ENCODE measurements around the gene INTS7. TPM values are rescaled to one million over a fixed set of nuclear protein-coding genes. Genes with fewer than 3 reads are reported as not detected.
"Not testable (repeated sequence)": the region's sequence is repeated elsewhere in the genome, so short reads cannot be mapped to it uniquely, and the experiment has no call there.

INTS7 gene
- total RNA-seq, 1 donor from 2014 or later: 20.7 TPM

DNA sequence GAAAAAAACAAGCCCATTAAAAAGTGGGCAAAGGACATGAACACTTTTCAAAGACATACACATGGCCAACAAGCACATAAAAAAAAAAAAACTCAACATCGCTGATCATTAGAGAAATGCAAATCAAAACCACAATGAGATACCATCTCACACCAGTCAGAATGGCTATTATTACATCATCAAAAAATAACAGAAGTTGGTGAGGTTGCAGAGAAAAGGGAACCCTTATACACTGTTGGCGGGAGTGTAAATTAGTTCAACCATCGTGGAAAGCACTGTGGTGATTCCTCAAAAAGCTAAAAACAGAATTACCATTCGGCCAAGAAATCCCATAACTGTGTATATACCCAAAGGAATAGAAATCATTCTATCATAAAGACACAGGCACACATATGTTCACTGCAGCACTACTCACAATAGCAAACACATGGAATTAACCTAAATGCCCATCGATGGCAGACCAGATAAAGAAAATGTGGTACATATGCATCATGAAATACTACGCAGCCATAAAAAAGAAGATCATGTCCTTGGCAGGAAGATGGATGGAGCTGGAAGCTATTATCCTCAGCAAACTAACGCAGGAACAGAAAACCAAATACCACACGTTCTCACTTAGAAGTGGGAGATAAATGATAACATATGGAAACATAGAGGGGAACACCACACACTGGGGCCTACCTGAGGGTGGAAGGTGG is 70.1 kb downstream of the INTS7 start:
- Mint-ChIP-seq H3K27ac (no peak overlapping the region), H3K27me3 (ENCODE audit: insufficient read depth, low read depth) (no peaks in the 10 kb centered on the region), H3K9me3 (peaks cover 13% of the 10 kb centered on the region), H3K4me3 (no peak overlapping the region), H3K36me3 (peaks cover 59% of the 10 kb centered on the region), H3K4me1 (peaks cover 6% of the 10 kb centered on the region)
- Histone ChIP-seq H3K36me3 (peaks cover 17% of the 10 kb centered on the region), H3K9me3 (ENCODE audit: low read depth) (no peaks in the 10 kb centered on the region), H3K4me1 (peaks cover 4% of the 10 kb centered on the region), H3F3A (ENCODE audit: low read depth) (no peaks in the 10 kb centered on the region), H3K4me3 (no peak overlapping the region), H2AFZ (replicated peaks) (no peak overlapping the region), H3K79me2 (ENCODE audit: low read depth) (no peaks in the 10 kb centered on the region), H3K27ac (no peak overlapping the region), H4K20me1 (ENCODE audit: low read depth) (no peaks in the 10 kb centered on the region), H3K27me3 (no peaks in the 10 kb centered on the region), H3K4me2 (no peak overlapping the region), H3K9ac (no peak overlapping the region)
- TF ChIP-seq EZH2phosphoT487 (IDR thresholded peaks at IDR 0.05): no peak
- TF ChIP-seq EZH2 (IDR thresholded peaks at IDR 0.05): no peak
- TF ChIP-seq, protein P1, sequence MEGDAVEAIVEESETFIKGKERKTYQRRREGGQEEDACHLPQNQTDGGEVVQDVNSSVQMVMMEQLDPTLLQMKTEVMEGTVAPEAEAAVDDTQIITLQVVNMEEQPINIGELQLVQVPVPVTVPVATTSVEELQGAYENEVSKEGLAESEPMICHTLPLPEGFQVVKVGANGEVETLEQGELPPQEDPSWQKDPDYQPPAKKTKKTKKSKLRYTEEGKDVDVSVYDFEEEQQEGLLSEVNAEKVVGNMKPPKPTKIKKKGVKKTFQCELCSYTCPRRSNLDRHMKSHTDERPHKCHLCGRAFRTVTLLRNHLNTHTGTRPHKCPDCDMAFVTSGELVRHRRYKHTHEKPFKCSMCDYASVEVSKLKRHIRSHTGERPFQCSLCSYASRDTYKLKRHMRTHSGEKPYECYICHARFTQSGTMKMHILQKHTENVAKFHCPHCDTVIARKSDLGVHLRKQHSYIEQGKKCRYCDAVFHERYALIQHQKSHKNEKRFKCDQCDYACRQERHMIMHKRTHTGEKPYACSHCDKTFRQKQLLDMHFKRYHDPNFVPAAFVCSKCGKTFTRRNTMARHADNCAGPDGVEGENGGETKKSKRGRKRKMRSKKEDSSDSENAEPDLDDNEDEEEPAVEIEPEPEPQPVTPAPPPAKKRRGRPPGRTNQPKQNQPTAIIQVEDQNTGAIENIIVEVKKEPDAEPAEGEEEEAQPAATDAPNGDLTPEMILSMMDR (IDR thresholded peaks at IDR 0.05): no peak
- DNase-seq (ENCODE audit: low spot score): no peak

- no peaks in the 10 kb centered on the region for H3F3A ChIP-seq (ENCODE audit: low read depth)
- peaks cover 3% of the 10 kb centered on the region for H3K36me3 ChIP-seq
These were observed 75.7 kb downstream of the INTS7 start for GRCh38 chr1:211959680-211960079.

DNA sequence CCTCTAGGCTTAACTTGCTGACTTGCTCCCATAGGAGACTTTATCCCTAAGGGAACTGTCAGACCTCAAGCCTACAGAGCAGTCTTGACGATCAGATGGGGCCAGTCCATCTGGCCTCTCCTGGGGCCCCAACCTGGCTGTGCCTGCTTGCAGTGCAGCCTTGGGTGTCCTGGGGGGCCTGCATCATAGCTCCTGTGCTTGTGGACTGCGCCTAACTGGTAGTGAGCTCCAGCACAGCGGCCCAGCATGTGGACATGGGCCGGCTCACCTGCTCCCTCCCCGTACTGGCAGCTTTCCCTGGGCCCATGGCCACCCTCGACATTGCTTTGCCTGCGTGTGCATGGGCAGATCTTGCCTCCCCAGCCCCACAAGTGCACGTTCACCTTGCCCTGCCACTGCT is 76.1 kb downstream of the INTS7 start:
- H3K9me3 Mint-ChIP-seq: peaks cover 14% of the 10 kb centered on the region
- no peak overlapping the region for H3K4me2 ChIP-seq
- TF ChIP-seq, protein P1 (IDR thresholded peaks at IDR 0.05): no peak
- TF ChIP-seq EZH2phosphoT487 (IDR thresholded peaks at IDR 0.05) (no peak), EZH2 (IDR thresholded peaks at IDR 0.05) (no peak)
- peaks cover 61% of the 10 kb centered on the region for H3K36me3 Mint-ChIP-seq
- H2AFZ ChIP-seq (replicated peaks): no peak overlapping the region
- peaks cover 4% of the 10 kb centered on the region for H3K4me1 Mint-ChIP-seq
- H4K20me1 ChIP-seq (ENCODE audit: low read depth): no peaks in the 10 kb centered on the region
- peaks cover 4% of the 10 kb centered on the region for H3K4me1 ChIP-seq
- H3K27me3 Mint-ChIP-seq (ENCODE audit: insufficient read depth, low read depth): peaks cover 2% of the 10 kb centered on the region
- no peaks in the 10 kb centered on the region for H3F3A ChIP-seq (ENCODE audit: low read depth)
- no peak for DNase-seq (ENCODE audit: low spot score)
- H3K4me3 Mint-ChIP-seq: no peak overlapping the region
- no peaks in the 10 kb centered on the region for H3K79me2 ChIP-seq (ENCODE audit: low read depth)
- H3K9ac ChIP-seq: no peak overlapping the region
- no peak overlapping the region for H3K4me3 ChIP-seq
- H3K9me3 ChIP-seq (ENCODE audit: low read depth): no peaks in the 10 kb centered on the region
- H3K27ac ChIP-seq: no peak overlapping the region
- no peaks in the 10 kb centered on the region for H3K27me3 ChIP-seq
- H3K27ac Mint-ChIP-seq: no peak overlapping the region
- H3K36me3 ChIP-seq: peaks cover 3% of the 10 kb centered on the region

More at GRCh38 chr1:211959680-211960079, 75.7 kb downstream of the INTS7 start:
- Histone ChIP-seq H3K4me1 (peaks cover 4% of the 10 kb centered on the region), H3K9ac (no peak overlapping the region), H3K27me3 (no peaks in the 10 kb centered on the region), H3K9me3 (ENCODE audit: low read depth) (no peaks in the 10 kb centered on the region), H3K79me2 (ENCODE audit: low read depth) (no peaks in the 10 kb centered on the region), H3K27ac (no peak overlapping the region), H2AFZ (replicated peaks) (no peak overlapping the region), H3K4me2 (no peak overlapping the region), H4K20me1 (ENCODE audit: low read depth) (no peaks in the 10 kb centered on the region), H3K4me3 (no peak overlapping the region)
- no peak overlapping the region for H3K4me3 Mint-ChIP-seq
- peaks cover 65% of the 10 kb centered on the region for H3K36me3 Mint-ChIP-seq
- peaks cover 4% of the 10 kb centered on the region for H3K4me1 Mint-ChIP-seq
- H3K9me3 Mint-ChIP-seq: peaks cover 15% of the 10 kb centered on the region
- TF ChIP-seq EZH2phosphoT487 (IDR thresholded peaks at IDR 0.05) (no peak), EZH2 (IDR thresholded peaks at IDR 0.05) (no peak)
- TF ChIP-seq, protein P1 (IDR thresholded peaks at IDR 0.05): no peak
- no peak for DNase-seq (ENCODE audit: low spot score)
- H3K27me3 Mint-ChIP-seq (ENCODE audit: insufficient read depth, low read depth): peaks cover 2% of the 10 kb centered on the region
- H3K27ac Mint-ChIP-seq: no peak overlapping the region

DNA sequence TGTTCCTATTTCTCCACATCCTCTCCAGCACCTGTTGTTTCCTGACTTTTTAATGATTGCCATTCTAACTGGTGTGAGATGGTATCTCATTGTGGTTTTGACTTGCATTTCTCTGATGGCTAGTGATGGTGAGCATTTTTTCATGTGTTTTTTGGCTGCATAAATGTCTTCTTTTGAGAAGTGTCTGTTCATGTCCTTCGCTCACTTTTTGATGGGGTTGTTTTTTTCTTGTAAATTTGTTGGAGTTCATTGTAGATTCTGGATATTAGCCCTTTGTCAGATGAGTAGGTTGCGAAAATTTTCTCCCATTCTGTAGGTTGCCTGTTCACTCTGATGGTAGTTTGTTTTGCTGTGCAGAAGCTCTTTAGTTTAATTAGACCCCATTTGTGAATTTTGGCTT is 81.3 kb downstream of the INTS7 start:
- not testable (repeated sequence) for H3K27ac Mint-ChIP-seq; H3K4me1 ChIP-seq; H3K4me3 ChIP-seq; H3K4me1 Mint-ChIP-seq; H3K36me3 ChIP-seq; H3K79me2 ChIP-seq (ENCODE audit: low read depth); H4K20me1 ChIP-seq (ENCODE audit: low read depth); H3K27me3 Mint-ChIP-seq (ENCODE audit: insufficient read depth, low read depth); H3K9ac ChIP-seq; DNase-seq (ENCODE audit: low spot score); H3K4me2 ChIP-seq; H3K4me3 Mint-ChIP-seq; H3K9me3 Mint-ChIP-seq; H3K9me3 ChIP-seq (ENCODE audit: low read depth); H2AFZ ChIP-seq (replicated peaks); H3F3A ChIP-seq (ENCODE audit: low read depth); H3K27ac ChIP-seq; H3K27me3 ChIP-seq
- H3K36me3 Mint-ChIP-seq: peaks cover 25% of the 10 kb centered on the region

- not testable (repeated sequence) for H3F3A ChIP-seq (ENCODE audit: low read depth); H3K27ac Mint-ChIP-seq; H3K36me3 ChIP-seq; H3K4me1 ChIP-seq; H3K4me3 Mint-ChIP-seq; H2AFZ ChIP-seq (replicated peaks); H3K9me3 ChIP-seq (ENCODE audit: low read depth); H3K4me3 ChIP-seq; H3K4me1 Mint-ChIP-seq; DNase-seq (ENCODE audit: low spot score); H4K20me1 ChIP-seq (ENCODE audit: low read depth); H3K4me2 ChIP-seq; H3K9me3 Mint-ChIP-seq; H3K27ac ChIP-seq; H3K9ac ChIP-seq; H3K79me2 ChIP-seq (ENCODE audit: low read depth); H3K27me3 ChIP-seq; H3K27me3 Mint-ChIP-seq (ENCODE audit: insufficient read depth, low read depth)
- peaks cover 22% of the 10 kb centered on the region for H3K36me3 Mint-ChIP-seq
These were observed 81.8 kb downstream of the INTS7 start for GRCh38 chr1:211953543-211953942.

All from neural progenitor cell (in vitro differentiated cells).